ENCODE data around the gene MYG1.
"Not testable (repeated sequence)": the region's sequence is repeated elsewhere in the genome, so short reads cannot be mapped to it uniquely, and the experiment has no call there.

Gene MYG1

GRCh38 chr12:53287741-53288216, 11.7 kb upstream of the MYG1 start:
- DNase-seq = peak; percentile 74 to 81

DNA sequence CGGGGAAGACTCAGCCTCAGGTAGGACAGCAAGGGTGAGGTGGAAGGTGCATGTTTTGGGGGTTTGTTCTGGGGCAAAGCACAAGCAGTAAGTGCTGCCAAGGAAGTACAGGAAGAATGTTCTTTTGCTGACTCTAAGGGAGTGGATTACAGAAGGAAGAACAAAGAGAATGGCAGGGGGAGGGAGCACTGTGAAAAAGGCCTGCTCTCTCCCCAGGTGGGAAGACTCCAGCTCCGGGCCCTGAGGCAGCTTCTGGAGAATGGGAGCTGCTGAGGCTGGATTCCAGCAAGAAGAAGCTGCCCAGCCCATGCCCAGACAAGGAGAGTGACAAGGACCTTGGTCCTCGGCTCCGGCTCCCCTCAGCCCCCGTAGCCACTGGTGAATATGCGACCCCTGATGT, 11.2 kb upstream of the MYG1 start:
- no peak for DNase-seq

DNA sequence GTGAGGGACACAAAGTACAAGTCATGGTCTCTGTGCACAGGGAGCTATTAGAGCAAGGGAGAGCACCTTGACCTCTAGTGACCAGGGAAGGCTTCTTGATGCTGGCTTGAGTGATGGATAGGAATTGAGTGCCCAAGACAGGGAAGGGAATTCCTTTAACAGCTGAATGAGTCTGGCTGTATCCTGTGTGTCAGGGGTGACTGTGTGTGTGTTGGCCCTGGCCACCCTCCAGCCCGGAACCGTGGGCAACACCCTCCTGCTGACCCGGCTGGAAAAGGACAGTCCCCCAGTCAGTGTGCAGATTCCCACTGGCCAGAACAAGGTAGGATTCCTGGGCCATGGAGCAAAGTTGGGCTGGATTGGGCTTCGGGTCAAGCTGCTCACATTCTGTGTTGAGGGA, 9.6 kb upstream of the MYG1 start:
- no peak for DNase-seq

- no peak for DNase-seq
Observed at GRCh38 chr12:53290661-53291060, 8.8 kb upstream of the MYG1 start.

DNA sequence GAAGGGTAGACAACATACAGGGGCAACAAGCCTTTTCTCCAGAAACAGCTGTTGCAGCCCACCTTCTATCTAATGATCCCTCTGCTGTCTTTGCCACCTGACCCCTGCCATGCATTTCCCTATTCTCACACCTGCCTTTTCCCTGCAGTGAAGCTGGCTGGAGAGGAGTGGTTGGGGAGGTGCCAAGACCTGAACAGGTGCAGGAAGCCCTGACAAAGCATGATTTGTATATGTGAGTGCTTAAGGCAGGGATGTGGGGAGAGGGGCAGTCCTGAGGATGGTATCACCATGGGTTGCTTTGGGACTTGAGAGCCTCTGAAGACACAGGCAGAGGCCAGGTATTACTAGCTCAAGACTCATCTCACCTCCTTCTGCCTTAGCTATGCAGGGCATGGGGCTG, 7.1 kb upstream of the MYG1 start:
- DNase-seq = no peak

DNA sequence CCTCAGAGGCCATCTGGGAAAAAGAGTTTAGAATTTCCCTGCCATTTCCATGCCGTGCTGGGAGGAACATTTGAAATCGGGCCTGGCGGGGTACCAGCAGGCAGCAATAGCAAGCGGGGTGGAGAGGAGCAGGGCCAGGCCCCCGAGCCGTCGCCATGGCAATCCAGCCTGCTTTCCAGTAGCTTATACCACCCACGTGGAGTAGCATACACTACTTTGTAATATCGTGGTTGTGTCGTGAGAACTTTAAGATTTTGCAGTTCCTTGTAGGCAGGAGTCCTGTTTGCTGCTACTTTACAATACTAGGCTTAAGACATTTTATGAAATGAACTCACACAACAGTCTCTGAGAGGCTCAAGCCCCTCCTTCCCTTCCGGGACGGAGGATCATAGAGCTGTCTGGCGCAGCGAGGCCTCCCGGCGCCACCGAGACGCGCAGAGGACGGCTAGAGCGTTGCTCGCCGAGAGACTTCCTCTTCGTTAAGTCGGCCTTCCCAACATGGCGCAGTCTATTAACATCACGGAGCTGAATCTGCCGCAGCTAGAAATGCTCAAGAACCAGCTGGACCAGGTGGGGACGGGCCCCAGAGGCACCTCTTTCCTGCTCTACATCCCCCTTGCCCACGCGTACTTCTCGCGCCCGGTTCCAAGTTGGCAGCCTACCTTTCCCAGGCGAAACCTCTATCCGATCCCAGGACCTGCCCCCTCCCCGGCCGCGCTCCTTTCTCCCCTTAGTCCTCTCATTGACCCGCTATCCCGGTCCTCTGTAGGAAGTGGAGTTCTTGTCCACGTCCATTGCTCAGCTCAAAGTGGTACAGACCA, 4.2 kb upstream of the MYG1 start, which contains the start of gene PFDN5:
PFDN5 (plus strand) TSS at position 473 of the 821 bp plus-strand sequence; CDS start at position 499, 26 bp downstream.
- peak; percentile 92 to 93 for DNase-seq

- no peak for DNase-seq
Observed at GRCh38 chr12:53295891-53296219, 3.6 kb upstream of the MYG1 start.

DNA sequence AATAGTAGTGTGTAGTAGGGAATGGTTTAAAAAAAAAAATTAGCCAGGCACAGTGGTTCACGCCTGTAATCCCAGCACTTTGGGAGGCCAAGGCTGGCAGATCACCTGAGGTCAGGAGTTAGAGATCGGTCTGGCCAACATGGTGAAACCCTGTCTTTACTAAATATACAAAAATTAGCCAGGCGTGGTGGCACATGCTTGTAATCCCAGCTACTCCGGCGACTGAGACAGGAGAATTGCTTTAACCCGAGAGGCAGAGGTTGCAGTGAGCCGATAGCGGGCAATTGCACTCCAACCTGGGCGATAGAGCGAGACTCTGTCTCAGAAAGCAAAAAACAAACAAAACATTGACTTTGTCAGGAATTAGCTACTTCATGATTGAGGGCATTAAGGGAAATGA, 2.4 kb upstream of the MYG1 start:
- not testable (repeated sequence) for DNase-seq

DNA sequence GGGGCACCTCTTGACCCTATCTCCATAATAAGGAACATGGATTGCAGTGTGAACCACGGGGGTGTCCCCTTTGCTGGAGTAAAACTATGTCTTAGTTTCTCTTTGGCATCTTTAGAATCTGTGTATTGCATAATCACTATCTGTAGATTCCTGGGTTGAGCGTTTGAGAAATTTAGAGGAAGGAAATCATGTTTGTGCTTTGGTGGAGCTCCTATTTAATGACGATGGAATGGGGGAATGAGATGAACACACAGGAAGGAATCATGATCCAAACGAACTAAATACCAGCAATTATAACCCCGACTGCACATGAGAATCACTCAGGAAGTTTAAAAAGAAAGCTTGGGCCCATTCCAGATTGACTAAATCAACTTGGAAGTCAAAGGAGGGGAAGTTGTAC, 1.3 kb upstream of the MYG1 start:
- DNase-seq = no peak

- peak; percentile 50 to 55 for DNase-seq
Observed at GRCh38 chr12:53299101-53299453, 418 bp upstream of the MYG1 start.

DNA sequence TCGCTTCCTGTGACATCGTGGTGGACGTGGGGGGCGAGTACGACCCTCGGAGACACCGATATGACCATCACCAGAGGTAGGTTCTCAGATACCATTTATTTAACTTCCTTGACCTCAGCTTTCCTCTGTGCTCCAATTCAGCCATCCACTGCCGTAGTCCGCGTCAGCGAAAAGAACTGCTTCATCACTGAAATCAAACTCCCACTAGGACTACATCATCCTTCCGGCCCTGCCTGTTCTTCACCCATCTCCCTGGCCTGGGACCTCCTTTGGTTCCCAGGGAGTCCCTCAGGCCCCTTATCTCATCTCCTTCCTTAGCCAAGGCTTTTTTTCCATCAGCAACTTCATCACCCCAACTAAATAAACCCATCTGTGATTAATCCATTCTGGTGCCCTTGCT, 692 bp downstream of the MYG1 start:
- no peak for DNase-seq

GRCh38 chr12:53302903-53303302, 3.4 kb downstream of the MYG1 start:
- no peak for DNase-seq

DNA sequence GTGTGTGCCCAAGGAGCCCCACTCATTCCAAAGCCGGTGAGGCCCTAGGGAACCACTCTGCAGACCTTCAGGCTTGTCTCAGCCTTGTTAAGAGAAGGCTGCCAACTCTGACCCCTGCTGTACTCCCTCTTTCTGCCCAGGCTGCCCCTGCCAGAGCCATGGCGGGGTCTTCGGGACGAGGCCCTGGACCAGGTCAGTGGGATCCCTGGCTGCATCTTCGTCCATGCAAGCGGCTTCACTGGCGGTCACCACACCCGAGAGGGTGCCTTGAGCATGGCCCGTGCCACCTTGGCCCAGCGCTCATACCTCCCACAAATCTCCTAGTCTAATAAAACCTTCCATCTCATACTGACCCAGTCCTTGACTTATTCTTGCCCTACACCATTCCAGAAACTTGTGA, 7.3 kb downstream of the MYG1 start:
- DNase-seq = no peak

DNA sequence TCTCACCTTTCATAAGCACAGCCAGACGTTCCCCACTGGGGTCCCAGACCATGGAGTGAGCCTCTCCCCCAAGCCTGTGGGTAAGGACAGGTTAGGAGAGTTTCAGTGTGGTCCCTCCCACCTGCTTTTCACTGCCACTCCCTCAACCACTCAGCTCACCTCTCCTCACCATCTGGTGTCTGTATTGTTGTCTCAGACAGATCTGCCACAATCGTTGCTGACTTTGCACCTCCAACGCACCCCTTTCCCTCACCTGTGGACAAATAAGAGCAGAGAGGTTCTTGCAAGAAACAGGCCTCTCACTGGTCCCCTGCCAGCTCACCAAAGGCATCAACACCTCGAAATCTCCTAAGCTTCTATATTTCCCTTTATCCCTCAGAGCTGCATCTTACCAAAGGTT, 8.8 kb downstream of the MYG1 start:
- DNase-seq = no peak

DNA sequence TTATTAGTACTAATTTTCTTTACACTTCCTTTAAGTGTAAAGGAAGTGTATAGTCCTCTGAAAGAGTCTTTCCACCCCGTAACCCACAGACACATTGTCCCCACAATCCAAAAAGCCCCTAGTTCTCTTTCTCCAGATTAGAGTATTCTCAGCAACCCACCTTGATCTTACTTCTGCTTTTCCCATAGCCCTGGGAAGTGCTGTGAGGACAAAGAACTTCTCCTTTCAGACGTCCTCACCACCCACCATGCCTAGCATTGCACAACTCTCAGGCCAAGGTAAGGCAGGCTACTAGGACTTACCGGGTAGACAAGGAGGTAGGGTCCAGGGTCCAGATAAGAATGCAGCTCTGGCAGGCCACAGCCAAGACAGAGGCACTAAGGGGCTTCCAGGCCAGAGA, 14.5 kb downstream of the MYG1 start:
- no peak for DNase-seq

- no peak for DNase-seq
Observed at GRCh38 chr12:53320352-53321195, 21.1 kb downstream of the MYG1 start.

DNA sequence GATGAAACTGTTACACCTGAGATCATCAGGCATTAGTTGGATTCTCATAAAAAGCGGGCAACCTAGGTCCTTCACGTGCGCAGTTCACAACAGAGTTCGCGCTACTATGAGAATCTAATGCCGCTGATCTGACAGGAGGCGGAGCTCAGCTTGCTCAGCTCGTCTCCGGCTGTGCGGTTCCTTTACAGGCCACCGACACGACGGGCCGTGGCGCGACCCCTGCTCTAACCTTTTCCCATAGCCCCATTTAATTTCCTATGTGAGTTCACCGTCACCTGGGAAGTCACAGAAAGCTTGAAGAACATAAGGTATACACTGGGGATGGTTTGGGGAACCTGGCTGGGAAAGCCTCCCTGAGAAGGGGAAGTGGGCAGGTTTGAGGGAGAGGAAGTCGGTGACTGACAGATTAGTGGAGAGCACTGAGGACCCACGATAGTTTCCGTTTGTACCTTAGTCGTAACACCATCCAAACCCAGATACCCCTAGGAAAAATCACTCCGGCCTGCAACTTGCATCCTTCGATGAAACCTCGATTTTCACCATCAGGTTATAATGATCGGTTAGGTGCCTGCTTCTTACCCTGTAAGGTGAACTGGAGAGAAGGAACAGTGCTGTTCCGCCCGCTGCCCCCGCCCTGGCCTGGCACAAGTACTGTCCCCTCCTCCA, 24.8 kb downstream of the MYG1 start:
- peak; percentile 40 to 61 for DNase-seq

GRCh38 chr12:53324779-53325510, 25.4 kb downstream of the MYG1 start:
- peak; percentile 85 to 89 for DNase-seq

DNA sequence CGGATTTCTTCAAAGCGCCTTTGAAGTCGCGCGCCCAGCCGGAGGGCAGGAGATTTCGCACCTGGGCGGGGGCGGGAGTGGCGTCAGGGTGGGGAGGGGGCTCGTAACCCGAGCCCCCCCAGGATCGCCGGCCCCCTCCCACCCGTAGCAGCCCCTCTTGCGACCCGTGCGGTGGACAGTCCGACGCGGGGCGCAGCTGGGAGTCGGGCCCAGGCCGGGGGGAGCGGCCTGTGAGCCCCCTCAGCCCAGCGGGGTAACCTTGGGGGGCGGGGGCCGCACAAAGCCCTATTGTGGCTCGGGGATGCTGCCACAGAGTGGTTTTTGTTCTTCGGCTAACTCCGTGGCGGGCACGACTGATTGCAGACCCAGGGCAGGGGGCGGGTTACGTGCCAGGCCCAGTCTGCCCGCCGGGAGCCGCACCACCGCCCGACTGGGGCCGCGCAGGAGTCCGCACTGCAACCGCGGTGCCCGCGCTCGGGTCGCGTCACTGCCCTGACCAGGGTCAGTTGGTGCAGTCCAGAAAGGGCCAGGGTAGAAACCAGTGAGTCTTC, 26.1 kb downstream of the MYG1 start:
- DNase-seq = peak in 1 of 2 donors; percentile 25

DNA sequence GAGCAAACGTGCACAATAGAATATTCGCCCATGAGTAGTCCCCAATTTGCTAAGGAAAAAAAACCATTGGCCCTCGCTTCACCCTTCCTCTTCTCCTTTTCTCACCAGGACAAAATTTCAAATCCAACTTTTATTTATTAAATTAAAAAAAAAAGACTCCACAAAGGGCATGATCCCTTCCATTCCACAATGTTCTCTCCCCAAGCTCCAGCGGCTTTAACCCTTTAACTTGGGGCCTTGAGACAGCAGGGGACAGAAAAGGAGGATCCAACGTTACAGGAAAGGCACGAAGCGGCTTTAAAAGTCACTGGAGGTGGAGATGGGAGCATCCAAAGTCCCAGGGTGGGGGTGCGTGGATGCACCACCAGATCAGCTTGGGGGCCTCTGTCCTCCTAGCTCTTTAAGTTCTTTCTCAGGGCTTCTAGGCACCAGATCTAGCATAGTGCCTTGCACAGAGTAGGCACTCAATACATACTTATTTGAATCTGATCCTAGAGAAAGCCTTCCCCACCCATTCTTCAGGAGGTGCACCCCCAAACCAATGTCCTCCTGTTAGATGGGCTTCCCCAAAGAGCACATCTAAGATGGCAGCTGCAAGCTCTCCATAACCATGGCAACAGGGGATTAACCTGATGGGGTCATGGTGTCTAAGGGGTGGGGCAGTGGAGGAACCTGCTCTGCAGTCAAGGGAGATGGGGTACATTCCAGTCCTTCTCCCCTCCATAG, 27.1 kb downstream of the MYG1 start:
- DNase-seq = no peak

DNA sequence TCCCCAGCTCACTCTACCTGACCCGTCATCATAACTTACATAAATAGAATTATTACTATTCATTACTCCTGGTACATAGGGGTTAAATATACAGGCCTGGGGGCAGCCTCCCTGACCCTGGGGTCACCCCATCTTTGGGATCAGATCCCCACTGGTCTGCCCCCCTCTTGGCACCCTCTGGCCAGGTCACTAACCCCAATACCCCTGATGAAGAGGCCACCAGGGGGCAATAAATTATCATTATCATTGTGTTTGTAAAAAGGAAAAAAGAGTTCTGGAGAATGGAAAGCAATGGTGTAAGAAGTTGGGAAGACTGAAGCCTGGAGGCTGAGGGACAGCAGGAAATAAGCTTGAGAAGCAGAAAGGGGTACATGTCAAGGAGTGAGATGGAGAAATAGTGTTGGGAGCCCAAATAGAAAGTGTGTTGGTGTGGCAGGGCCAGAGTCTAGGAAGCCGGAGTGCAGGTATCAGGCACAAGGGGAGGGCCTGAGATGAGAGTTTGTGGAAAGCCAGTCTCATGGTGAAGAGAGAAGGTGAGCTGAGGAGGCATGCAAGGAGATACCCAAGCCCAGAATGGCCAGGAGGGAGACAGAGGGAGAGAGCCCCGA, 28.0 kb downstream of the MYG1 start:
- peak in 1 of 2 donors; percentile 28 for DNase-seq

Data from CD4-positive, alpha-beta T cell treated with Interferon alpha-2 for 1 hour (primary cell).